ENCODE measurements around the gene ZNF124.
A peak's percentile ranks its signal among the peaks of the same experiment; 100 is the strongest.

GRCh38 chr1:247210376-247211117 lies 38.7 kb upstream of the ZNF124 start:
- no peak for TF ChIP-seq POLR2A (IDR thresholded peaks at IDR 0.05)
- TF ChIP-seq CTCF (IDR thresholded peaks at IDR 0.05): no peak
- TF ChIP-seq POLR2AphosphoS5 (IDR thresholded peaks at IDR 0.05): peak; percentile 40 to 87 (median 84)
